Measurements from ENCODE around the gene DEFB108B.
"Not testable (repeated sequence)": the region's sequence is repeated elsewhere in the genome, so short reads cannot be mapped to it uniquely, and the experiment has no call there.

DNA sequence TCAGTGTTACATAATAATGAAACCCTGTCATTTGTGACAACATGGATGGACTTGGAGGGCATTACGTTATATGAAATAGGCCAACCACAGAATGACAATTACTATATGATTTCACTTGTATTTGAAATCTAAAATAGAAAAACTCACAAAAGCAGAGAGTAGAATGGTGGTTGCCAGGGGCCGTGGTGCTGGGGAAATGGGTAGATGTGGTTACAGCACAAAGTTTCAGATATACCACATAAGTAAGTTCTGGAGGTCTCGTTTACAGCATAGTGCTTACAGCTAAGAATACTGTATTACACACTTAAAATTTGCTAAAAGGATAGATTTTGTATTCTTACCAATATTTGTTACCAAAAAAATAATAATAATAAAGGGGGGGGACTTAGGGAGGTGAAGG lies 3.3 kb upstream of the DEFB108B start:
- TF ChIP-seq CHD4 (IDR thresholded peaks at IDR 0.05; ENCODE audit: borderline replicate concordance); EP300 (IDR thresholded peaks at IDR 0.05); POLR2A (IDR thresholded peaks at IDR 0.05; ENCODE audit: low read length); CEBPB (IDR thresholded peaks at IDR 0.05); ZC3H11A (IDR thresholded peaks at IDR 0.05); RFX5 (IDR thresholded peaks at IDR 0.05): not testable (repeated sequence)
- TF ChIP-seq, protein P1, sequence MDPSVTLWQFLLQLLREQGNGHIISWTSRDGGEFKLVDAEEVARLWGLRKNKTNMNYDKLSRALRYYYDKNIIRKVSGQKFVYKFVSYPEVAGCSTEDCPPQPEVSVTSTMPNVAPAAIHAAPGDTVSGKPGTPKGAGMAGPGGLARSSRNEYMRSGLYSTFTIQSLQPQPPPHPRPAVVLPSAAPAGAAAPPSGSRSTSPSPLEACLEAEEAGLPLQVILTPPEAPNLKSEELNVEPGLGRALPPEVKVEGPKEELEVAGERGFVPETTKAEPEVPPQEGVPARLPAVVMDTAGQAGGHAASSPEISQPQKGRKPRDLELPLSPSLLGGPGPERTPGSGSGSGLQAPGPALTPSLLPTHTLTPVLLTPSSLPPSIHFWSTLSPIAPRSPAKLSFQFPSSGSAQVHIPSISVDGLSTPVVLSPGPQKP (IDR thresholded peaks at IDR 0.05; ENCODE audit: low read depth, low read length) = not testable (repeated sequence)
- TF ChIP-seq, protein P2, sequence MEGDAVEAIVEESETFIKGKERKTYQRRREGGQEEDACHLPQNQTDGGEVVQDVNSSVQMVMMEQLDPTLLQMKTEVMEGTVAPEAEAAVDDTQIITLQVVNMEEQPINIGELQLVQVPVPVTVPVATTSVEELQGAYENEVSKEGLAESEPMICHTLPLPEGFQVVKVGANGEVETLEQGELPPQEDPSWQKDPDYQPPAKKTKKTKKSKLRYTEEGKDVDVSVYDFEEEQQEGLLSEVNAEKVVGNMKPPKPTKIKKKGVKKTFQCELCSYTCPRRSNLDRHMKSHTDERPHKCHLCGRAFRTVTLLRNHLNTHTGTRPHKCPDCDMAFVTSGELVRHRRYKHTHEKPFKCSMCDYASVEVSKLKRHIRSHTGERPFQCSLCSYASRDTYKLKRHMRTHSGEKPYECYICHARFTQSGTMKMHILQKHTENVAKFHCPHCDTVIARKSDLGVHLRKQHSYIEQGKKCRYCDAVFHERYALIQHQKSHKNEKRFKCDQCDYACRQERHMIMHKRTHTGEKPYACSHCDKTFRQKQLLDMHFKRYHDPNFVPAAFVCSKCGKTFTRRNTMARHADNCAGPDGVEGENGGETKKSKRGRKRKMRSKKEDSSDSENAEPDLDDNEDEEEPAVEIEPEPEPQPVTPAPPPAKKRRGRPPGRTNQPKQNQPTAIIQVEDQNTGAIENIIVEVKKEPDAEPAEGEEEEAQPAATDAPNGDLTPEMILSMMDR (IDR thresholded peaks at IDR 0.05) = not testable (repeated sequence)

Measured in A549 (cell line).